A673 (cell line): ENCODE results near the gene TNC. TPM values are rescaled to one million over a fixed set of nuclear protein-coding genes. Genes with fewer than 3 reads are reported as not detected.
A peak's percentile ranks its signal among the peaks of the same experiment; 100 is the strongest.

Source experiments
- BruUV-seq: library from RNA; stranded (reverse); fragments of 400-500 nt; replicated peaks from 2 replicates; lab custom pipeline; 2021; lab: Mats Ljungman, UMichigan
- CTCF ChIA-PET: fragments of 300-600 bp; sonication (Branson Sonifier 250); formaldehyde crosslinking; loops from one replicate; lab custom pipeline; 2022; ENCODE audit warnings: antibody characterized with exemption; lab: Charles Lee
- POLR2A ChIA-PET: fragments of 300-600 bp; sonication (Branson Sonifier 250); formaldehyde crosslinking; loops from one replicate; lab custom pipeline; 2022; ENCODE audit warnings: antibody characterized with exemption; ENCODE audit not compliant: low non-redundant PET; lab: Charles Lee
- DNase-seq: peaks from one replicate; pipeline ENCODE4 v3.0.0-alpha.2; 2015; ENCODE audit warnings: low spot score
- H3K27ac ChIP-seq: fragments of 200-600 bp; sonication (generic); 2 replicates; pipeline ENCODE4 v1.5.1; 2016; ENCODE audit warnings: mixed run types, low read depth, mild to moderate bottlenecking, mixed read lengths, antibody characterized with exemption, low read length; ENCODE audit not compliant: poor library complexity, severe bottlenecking
- H3K27me3 ChIP-seq: fragments of 200-600 bp; sonication (generic); replicated peaks from 2 replicates; pipeline ENCODE4 v1.6.1; 2017; ENCODE audit warnings: mixed run types, low read depth, mild to moderate bottlenecking, mixed read lengths, antibody characterized with exemption, low read length; ENCODE audit not compliant: insufficient read depth, poor library complexity
- H3K36me3 ChIP-seq: fragments of 200-600 bp; sonication (generic); 2 replicates; pipeline ENCODE4 v1.6.1; 2016; ENCODE audit warnings: mixed run types, mild to moderate bottlenecking, mixed read lengths, antibody characterized with exemption, low read length; ENCODE audit not compliant: insufficient read depth, poor library complexity, severe bottlenecking
- H3K4me1 ChIP-seq: fragments of 200-600 bp; sonication (generic); 2 replicates; pipeline ENCODE4 v1.6.1; 2017; ENCODE audit warnings: mixed run types, mild to moderate bottlenecking, mixed read lengths, antibody characterized with exemption, low read length; ENCODE audit not compliant: insufficient read depth, poor library complexity, severe bottlenecking
- H3K4me3 ChIP-seq: fragments of 200-600 bp; sonication (generic); 2 replicates; pipeline ENCODE4 v1.5.1; 2016; ENCODE audit warnings: low read depth, mixed run types, mild to moderate bottlenecking, mixed read lengths, low read length; ENCODE audit not compliant: poor library complexity, severe bottlenecking
- H3K9me3 ChIP-seq: fragments of 200-600 bp; sonication (generic); 2 replicates; pipeline ENCODE4 v1.6.1; 2016; ENCODE audit warnings: mixed run types, low read depth, mild to moderate bottlenecking, mixed read lengths, antibody characterized with exemption, low read length; ENCODE audit not compliant: poor library complexity, severe bottlenecking
- CTCF ChIP-seq: fragments of 300-800, 200-600 bp; sonication (generic); conservative IDR thresholded peaks from 2 replicates; pipeline ENCODE4 v1.5.1; 2017; ENCODE audit warnings: low read depth, mild to moderate bottlenecking, antibody characterized with exemption, low read length, moderate library complexity, mixed read lengths
- EZH2 ChIP-seq: fragments of 200-600 bp; sonication (generic); IDR thresholded peaks from 2 replicates; pipeline ENCODE4 v1.6.1; 2017; ENCODE audit warnings: borderline replicate concordance, low read depth, mild to moderate bottlenecking, mixed read lengths, antibody characterized with exemption, low read length; ENCODE audit not compliant: poor library complexity, severe bottlenecking
- intact Hi-C: fragments of 100-400 bp; cut with micrococcal nuclease; formaldehyde crosslinking; loops from one replicate; pipeline ENCODE4 v1.10.0; 2022; ENCODE audit not compliant: unreplicated experiment
- total RNA-seq: library from RNA; stranded (reverse); gene quantifications from 2 replicates; pipeline ENCODE4 v1.2.3, GENCODE V29; 2021

Gene TNC
- total RNA-seq, 1 experiment from 2014 or later = 202 TPM

- Histone ChIP-seq H3K4me3 (no peak overlapping the region), H3K4me1 (peaks cover 56% of the 10 kb centered on the region), H3K27ac (peak overlapping the region; percentile 83), H3K36me3 (no peaks in the 10 kb centered on the region), H3K9me3 (no peaks in the 10 kb centered on the region), H3K27me3 (no peaks in the 10 kb centered on the region)
- intact Hi-C loops = no loop called here
- TF ChIP-seq EZH2 (no peak), CTCF (no peak)
- no peak for DNase-seq
- CTCF ChIA-PET = no interaction called here
- POLR2A ChIA-PET = no interaction called here
- BruUV-seq = no TSS peak
These were observed 14.0 kb downstream of the TNC start for GRCh38 chr9:115103746-115104477.

- no peak for DNase-seq
- no TSS peak for BruUV-seq
These were observed 18.1 kb downstream of the TNC start for GRCh38 chr9:115099901-115100300.

GRCh38 chr9:115098226-115098965 is 19.6 kb downstream of the TNC start:
- Histone ChIP-seq H3K36me3 (no peaks in the 10 kb centered on the region), H3K4me3 (no peak overlapping the region), H3K9me3 (no peaks in the 10 kb centered on the region), H3K27ac (no peak overlapping the region), H3K4me1 (peaks cover 24% of the 10 kb centered on the region), H3K27me3 (no peaks in the 10 kb centered on the region)
- no peak for DNase-seq
- POLR2A ChIA-PET = no interaction called here
- TF ChIP-seq CTCF (no peak), EZH2 (no peak)
- CTCF ChIA-PET = no interaction called here
- no TSS peak for BruUV-seq
- intact Hi-C loops = no loop called here

More at GRCh38 chr9:115099901-115100300, 18.1 kb downstream of the TNC start:
- TF ChIP-seq CTCF (no peak), EZH2 (no peak)
- Histone ChIP-seq H3K4me3 (no peak overlapping the region), H3K4me1 (peaks cover 30% of the 10 kb centered on the region), H3K9me3 (no peaks in the 10 kb centered on the region), H3K36me3 (no peaks in the 10 kb centered on the region), H3K27ac (no peak overlapping the region), H3K27me3 (no peaks in the 10 kb centered on the region)
- intact Hi-C loops = no loop called here
- ChIA-PET CTCF (no interaction called here), POLR2A (interaction anchor here (0.5 kb wide), 1 partner anchor 15 kb away, joined by 3 read pairs; no protein-coding TSS in a partner anchor)
